GM21717 (cell line): Measurements from ENCODE around the gene TENM4.

Experiments used
- ATAC-seq: cut with Tn5 transposase; IDR thresholded peaks from one replicate; pipeline ENCODE4 v1.9.1; 2021; ENCODE audit warnings: mild to moderate bottlenecking, moderate library complexity; ENCODE audit not compliant: unreplicated experiment

TENM4 gene

DNA sequence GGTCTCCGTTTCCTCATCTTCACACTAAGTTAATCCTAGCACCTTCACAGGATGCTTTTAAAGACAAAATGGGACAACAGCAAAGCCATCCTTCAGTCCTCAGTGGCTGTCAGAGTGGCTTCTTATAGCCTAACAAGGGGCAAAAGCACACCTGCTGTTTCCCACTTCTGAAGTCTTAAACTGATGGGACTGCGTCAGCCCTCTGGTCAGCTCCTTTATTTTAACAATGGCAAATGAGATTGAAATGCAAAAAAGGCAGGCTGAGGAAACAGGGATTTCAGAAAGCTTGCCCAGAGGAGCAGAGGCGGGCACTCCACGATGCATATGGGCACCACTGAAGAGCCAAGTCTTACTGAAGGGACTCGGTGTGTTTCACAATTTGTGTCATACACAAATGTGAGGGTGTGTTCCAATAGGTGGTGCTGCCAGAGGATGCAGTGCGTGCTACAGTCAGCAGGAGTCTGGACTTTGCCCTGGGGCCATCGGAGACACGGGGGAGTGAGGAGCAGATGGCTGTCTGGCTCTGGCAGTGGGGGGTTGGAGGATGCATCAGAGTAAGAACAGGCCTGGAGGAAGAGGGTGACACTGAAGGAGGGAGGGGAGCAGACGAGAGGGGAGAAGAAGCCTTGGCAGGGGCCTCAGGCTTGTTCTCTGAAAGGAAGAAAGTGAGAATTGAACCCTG is 47.3 kb downstream of the TENM4 start:
- ATAC-seq = no peak

DNA sequence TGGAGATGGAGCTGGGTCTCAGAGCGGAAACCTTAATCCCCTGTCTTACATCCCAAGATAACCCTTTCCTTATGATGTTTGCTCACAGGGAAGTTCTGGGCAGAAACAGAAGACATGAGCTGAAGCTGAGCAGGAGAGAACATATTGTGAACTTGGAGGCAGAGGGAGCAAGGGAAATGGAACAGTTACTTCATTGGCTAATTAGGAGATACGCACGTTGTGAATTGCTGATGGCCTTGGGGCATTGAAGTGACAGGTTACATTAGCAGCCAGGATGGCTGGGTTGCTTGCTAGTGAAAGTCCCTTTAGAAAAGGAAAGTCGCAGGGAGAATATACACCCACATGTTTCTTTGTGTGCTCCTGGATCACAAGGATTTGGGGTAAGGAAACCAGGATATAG is 48.7 kb downstream of the TENM4 start:
- ATAC-seq = no peak

DNA sequence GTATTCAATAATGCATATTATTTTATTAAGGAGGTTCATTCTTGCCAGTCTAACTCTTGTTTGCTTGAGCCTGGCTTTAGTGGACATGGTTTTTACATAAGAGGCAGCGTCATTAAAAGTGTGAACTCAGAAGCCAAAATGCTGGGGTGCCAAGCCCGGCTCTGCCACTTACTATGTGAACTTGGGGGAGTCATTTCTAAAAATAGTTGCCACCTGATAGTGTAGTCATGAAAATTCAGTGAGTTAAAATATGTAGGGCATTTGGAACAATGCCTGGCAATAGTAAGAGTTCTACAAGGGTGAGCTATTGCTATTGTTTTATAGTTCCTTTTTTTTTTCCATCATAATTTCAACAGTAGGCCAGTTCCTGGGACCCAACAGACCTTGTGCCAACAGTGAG is 49.9 kb downstream of the TENM4 start:
- no peak for ATAC-seq

DNA sequence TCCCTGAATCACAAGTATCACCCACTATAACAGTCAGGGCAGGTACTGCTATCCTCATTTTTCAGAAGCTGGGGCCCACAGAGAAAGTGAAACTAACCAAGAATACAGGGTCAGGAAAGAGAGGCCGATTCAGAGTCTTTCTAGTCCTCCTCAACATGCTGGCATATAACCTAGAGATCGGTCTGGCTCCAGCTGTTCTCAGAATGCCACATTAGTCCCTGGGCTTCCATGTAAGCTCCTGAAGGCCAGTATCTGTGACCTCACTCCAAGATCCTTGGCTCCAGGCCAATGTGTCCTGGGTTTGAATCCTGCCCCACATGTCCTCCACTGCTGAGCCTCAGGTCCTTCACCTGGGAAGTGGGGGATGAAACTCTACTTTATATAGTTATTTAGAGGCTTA is 50.4 kb downstream of the TENM4 start:
- no peak for ATAC-seq

DNA sequence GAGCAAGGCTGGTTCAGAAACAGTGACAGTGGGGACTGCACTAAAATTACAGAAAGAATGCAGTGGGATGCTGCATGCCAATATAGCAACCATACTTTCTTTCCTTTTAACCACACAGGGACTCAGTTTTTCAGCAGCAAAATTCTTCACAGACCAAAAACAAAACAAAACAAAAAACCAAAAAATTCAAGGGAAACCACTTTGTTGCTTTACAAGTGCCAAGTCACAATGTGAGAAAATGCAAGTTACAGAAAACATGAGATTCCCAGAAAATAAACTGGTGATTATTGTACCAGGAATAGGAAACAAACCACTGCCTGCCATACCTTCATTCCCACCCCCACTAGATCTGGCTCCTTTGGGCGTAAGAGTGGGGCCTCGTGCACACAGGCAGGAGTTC is 52.6 kb downstream of the TENM4 start:
- ATAC-seq = no peak

DNA sequence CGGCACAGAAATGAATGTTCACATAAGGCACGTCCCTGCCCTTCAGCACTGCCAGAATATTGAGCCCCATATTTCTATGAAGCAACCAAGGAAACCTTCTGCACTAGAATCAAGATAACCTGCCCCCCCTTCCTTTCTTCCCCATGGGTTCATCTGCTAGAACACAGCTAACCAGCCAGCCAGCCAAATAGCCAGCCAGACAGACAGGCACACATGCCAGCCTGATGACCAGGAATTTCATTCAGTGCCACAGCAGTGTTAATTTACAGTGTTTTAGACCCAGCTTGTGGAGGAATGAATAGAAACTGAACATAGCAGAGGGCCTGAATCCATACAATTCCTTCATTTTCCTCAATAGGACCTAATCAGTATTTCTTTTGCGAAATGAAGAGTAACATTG is 57.0 kb downstream of the TENM4 start:
- no peak for ATAC-seq

DNA sequence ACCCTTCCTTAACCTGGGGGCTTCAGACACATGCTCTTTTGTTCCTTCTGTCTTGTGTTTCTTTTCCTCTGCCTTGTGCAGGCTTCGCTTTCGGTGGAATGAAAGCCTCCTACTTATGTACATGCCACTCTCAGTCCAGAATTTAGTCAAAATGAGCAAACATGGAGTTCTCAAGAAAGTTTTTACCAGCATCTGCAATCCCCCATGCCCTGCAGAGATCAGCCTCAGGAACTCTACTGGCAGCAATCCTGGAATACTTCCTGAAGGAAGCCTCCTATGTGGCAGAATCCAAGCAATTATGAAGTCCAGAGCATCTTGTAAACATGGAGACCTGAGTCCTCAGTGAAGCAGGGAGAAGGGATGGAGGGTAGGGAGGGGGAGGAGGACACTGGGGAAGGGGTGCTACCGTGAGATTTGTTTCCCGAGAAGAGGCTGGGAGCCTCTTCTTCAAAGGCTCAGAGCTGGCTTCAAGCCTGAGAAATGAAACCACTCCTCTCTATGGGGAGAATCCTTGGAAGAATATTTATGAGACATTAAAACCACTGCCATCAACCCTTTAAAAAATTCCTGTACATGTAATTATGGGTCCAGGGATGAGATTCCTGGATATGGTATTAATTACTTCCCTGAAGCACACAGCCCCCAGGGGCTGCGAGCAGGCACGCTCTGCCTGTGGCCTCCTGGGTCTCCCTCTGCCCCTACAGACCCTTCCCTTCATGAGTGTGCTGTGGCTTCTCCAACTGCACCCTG is 58.4 kb downstream of the TENM4 start:
- ATAC-seq = no peak

DNA sequence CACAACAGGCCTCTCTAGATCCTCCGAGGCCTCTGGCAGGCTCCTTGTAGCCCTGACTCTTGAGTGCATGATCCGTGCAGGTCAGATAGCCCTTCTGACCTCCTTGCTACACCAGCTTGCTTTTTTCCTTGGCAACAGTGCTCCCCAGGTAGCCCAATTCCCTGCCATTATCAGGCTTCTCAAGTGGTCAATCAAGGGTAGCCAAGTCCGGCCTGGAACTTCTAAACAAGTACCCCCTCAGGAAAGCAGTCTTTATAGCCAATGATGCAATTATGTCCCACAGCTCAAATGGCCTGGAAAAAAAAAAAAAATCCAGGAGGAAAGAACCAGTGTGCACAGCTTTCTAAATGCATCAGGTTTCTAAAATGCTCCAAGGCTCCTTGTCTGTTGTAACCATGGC is 59.8 kb downstream of the TENM4 start:
- no peak for ATAC-seq

DNA sequence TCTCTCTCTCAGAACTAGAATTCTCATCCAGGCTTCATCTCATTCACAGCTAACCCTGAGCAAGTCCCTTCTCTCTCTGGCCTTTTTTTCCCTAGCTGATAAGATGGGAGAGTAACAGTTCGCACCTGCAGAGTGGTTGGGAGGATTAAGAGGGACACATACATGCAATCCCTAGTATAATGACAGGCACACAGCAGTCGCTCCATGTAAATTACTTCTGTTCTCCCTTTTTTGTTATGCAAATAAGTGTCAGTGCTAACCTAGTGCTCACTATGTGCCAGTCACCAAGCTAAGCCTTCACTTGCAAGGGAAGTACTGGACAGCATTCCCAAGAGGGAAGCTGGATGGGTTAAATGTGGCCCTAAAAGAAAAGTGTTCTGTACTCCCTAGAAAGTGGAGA is 63.4 kb downstream of the TENM4 start:
- no peak for ATAC-seq

DNA sequence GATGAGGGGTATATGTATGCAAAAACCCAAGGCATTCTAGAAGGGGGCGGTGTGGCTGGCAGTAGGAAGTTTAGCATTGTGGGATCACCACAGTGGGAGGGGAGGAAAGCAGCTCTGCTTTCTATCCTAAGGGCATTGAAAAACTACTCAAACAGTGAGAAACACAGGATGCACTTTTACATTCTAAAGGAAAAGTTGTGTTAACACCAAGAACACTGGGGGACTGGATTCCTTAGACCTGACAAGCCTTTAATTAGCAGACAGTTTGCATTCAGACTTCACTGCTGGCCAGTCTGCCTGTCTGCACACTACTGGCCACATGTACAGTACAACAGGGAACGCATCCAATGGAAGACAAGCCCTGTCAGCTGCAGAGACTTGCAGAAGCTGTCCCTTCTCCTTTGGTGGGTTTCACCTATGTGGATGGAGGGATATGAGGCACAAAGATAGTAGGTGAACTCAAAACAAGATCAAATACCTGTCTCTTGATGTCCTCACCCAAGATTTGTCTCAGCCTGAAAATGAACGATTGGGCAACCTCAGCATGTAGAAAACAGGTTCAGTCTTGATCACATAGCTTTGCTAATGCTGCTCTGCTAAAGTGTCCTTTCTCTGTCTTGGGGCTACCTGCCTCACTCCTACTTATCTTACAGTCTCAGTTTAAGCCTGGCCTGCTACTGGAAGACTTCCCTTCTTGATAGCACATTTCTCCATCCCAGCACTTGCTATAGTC is 64.8 kb downstream of the TENM4 start:
- no peak for ATAC-seq

DNA sequence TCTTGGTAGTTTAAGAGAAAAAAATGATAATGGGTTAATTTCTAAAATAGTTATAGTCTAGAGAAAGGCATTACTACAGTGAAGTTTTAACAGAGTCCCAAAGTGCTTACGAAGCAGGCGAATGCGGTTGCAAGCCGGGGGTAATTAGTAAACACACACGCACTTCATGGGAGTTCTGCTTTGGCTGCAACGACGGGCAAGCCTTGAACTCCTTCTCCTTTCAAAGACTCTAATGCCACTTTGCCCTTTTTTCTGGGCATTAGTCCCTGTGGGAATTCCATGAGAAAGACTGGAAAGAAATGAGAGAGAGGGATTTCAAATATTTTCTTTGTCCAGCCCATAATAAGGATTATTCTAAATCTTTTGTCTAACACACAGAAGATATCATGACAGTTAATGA is 66.1 kb downstream of the TENM4 start:
- no peak for ATAC-seq

DNA sequence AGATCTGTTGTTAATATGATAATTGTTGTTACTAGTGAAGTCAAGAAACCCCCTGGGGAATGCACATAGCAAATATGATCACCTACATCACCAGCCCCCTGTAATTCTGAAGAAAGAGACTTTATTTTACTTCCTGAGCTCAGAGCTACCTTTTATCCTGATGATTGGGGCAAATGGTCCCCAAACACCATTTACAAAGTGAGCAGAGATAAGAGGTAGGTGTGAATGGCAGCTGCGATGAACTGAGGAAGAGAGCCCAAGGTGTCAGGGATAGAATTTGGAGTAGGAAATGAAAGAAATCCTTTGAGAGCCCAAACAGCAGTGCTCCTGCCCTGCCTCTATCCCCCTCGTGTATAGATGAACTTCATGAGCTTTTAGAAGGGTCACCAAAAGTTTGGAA is 69.1 kb downstream of the TENM4 start:
- no peak for ATAC-seq

DNA sequence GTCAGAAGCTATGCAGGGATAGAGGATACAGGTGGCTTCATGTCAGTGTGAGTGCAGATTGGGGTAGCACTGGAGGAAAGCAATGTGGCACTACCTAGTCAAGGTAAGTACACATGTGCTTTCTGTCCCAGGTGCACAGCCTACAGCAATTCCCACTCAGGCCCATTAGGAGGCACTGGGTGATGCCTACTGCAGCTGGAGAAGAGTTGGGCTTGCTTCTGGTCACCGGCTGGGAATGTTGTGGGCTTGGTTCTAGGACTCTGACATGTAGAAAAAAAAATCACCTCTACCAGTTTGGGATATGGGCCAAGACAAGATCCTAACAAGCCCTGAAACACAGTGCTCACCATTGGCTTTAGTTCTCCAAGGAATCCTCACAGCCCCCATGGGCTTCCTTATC is 69.7 kb downstream of the TENM4 start:
- no peak for ATAC-seq

DNA sequence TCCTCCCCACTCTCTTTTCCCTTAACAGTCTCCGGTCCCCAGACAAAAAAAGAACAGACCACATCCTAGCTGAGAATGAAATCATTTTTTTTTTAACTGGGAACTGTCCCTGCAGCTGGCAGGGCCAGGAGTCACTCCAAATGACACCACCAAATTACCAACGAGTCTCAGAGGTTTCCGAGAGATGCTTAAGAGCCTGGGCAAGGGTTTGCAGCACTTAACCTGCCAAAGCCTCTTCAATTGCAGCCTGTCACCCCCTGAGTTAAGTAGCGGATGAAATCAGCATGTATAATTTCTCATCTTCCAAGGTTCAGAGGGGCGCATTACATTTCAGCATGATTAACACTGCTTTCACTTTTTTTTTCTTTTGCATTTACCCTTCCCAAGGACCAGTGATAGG is 71.8 kb downstream of the TENM4 start:
- no peak for ATAC-seq

DNA sequence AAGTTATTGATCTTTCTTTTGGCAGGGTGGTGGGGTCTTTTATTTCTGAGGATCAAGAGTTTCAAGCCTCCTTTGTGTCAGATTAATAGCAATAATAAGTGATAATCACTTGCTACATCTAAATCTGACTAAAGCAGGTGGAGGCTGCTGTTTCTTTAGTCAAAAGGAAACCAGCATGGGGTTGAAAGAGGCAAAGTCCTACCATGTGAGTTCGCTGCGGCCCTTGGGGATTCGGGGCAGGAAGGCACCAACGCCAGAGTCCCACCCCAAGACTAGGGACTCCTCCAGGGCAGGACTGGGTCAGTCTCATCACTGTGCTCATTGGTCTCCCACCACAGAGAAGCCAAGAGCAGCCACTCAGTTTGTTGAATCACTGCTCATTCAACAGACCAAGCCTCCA is 73.0 kb downstream of the TENM4 start:
- no peak for ATAC-seq

DNA sequence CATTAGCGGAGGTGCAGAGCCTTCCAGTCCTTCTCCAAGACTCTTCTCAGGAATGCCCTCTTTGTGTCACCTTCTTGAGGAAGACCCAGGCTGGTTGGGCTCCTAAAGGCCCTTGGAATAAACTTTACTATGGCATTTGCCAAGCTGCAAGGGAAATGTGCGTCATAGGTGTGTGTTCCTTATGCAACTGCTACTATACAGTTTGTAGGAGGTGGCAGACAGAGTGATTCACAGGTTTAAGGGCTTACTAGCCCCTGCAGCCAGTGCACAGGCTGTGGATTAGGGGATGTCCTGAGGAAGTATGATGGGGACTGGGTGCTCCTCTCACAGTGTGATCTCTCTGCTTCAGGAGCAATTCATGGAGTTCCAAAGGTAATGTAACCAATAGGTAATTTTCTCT is 74.6 kb downstream of the TENM4 start:
- no peak for ATAC-seq

DNA sequence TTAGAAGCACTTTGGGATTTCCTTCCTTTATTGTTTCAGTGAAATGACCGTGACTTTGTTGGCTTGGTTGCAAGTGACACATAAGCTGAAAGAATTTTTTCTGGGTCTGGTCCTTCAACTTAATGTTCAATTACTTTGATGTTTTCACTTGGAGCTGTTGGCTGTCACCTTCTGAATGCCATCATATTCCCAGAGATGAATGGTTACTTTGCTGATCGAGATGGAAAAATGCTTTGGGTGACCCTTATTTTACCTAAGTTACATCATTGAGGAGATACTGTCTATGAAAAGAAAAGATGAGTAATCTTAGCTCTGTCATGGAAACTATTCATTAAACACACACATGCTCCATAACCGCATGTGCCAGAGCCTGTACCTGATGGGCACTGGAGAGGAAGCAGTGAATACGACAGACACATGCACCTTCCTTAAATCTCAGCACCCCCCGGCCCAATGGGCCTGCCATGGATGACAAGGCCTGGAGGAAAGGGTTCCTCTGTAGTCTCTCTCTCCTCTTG is 76.9 kb downstream of the TENM4 start:
- no peak for ATAC-seq

DNA sequence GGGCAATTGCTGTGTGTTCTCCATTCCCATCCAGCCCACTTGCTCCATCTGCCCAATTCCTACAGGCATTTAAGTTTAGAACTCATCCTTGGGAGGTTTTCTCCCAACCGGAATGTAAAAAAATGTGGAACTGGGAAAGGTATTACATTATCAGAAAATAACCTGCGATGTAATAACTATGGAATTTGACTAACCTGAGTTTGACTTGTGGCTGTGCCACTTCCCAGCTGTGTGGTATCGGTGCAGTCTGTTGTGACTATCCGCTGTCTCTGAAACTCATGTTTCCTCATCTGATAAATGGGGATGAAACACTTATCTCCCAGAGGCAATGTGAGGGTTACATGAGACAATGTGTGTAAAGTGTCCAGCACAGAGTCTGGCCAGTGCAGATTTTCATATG is 77.6 kb downstream of the TENM4 start:
- no peak for ATAC-seq

DNA sequence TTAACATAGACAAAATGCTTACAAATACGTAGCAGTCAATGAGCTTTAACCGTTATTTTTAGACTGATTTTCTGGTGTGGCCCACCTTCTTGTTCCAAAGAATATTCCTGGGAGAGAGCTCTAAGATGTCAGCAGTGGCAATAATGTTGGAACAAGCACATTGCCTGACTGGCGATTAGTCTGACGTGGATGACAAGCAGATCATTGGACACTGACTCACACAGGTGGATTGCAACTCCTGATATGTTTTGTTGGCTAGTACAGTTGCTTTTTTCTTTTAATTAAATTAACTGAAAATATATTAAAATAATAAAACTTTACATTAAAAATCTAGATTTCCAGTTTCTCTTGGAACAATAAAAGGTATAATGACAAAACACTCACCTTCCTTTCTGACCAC is 78.0 kb downstream of the TENM4 start:
- ATAC-seq = no peak

DNA sequence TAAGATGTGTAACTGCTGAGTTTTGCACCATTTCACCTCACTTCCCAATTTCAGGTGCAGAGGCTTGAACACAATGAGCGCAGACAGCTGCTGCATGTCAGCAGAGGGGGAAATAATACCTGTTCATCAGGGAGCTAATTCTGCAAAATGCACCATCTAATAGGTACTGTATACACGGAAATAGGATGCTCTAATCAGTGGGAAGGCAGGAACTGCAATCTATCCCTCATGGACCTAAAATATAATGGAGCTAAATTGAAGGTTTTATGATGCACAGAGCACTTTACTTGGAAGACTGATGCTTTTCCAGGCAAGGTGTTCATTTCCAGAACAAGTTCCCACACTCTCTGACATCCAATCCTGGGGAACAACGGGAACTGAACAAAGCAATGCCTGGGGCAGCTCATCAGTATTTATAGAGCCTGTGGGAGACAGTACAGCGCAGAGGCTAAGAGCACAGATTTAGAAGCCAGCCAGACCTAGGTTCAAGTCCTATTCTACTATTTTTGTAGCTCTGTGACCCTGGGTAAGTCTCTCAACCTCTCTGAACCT is 78.5 kb downstream of the TENM4 start:
- no peak for ATAC-seq

DNA sequence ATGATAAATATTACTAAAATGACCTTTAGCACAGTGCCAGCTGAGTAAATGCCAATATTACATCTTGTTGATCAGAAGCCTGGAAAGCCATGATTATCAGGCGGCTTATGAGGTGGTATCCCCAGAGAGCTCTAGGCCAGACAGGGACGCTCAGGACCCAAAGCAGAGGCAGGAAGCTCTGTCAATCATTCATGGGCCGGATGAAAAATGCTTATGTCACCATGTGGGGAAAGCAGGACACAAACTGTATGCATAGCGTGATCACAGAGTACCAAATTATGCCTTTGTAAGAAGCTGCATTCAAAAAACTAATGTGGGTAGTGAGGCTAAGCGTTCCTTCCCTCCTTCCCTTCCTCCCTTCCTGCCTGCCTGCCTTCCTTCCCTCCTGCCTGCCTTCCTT is 82.6 kb downstream of the TENM4 start:
- no peak for ATAC-seq

DNA sequence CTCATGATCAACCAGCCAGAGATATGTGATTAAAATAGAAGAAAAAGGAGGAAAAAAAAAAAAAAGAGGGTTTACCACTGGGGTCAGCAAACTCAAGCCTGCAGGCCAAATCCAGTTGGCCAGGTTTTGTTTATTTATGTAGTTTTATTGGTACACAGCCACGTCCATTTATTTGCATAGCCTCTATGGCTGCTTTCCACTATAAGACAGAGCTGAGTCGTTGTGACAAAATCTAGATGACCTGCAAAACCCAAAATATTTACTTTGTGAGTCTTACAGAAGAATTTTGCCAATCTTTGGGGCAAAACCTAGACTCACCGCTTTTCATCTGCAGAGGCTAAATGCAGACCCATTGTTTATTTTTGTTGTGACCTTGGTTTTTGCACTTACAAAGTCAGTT is 87.1 kb downstream of the TENM4 start:
- ATAC-seq = no peak
